ENCODE measurements around the gene UBE2R2.

UBE2R2 gene

GRCh38 chr9:33923079-33923478 lies 106.1 kb downstream of the UBE2R2 start:
- in situ Hi-C loops (cut with HindIII; ENCODE audit: low sequenced_read_pairs), result no loop called here
- DNase-seq (ENCODE audit: low read depth), result no peak
- no peak overlapping the region for H3K4me3 ChIP-seq (ENCODE audit: low read depth, low read length)
- no peak for TF ChIP-seq CTCF (IDR thresholded peaks at IDR 0.05; ENCODE audit: low read depth, low read length, missing control alignments)

GRCh38 chr9:33923998-33924701 lies 107.2 kb downstream of the UBE2R2 start:
- H3K4me3 ChIP-seq (ENCODE audit: low read depth, low read length), result no peak overlapping the region
- TF ChIP-seq CTCF (IDR thresholded peaks at IDR 0.05; ENCODE audit: low read depth, low read length, missing control alignments), result no peak
- in situ Hi-C loops (cut with HindIII; ENCODE audit: low sequenced_read_pairs), result no loop called here
- no peak for DNase-seq (ENCODE audit: low read depth)

GRCh38 chr9:33924978-33925797 lies 108.2 kb downstream of the UBE2R2 start:
- in situ Hi-C loops (cut with HindIII; ENCODE audit: low sequenced_read_pairs), result no loop called here
- H3K4me3 ChIP-seq (ENCODE audit: low read depth, low read length), result no peak overlapping the region
- DNase-seq (ENCODE audit: low read depth), result peak; percentile 41
- peak; percentile 87 for TF ChIP-seq CTCF (IDR thresholded peaks at IDR 0.05; ENCODE audit: low read depth, low read length, missing control alignments)

GRCh38 chr9:33926746-33927485 lies 110.0 kb downstream of the UBE2R2 start:
- TF ChIP-seq CTCF (IDR thresholded peaks at IDR 0.05; ENCODE audit: low read depth, low read length, missing control alignments), result no peak
- no peak overlapping the region for H3K4me3 ChIP-seq (ENCODE audit: low read depth, low read length)
- in situ Hi-C loops (cut with HindIII; ENCODE audit: low sequenced_read_pairs), result no loop called here
- DNase-seq (ENCODE audit: low read depth), result no peak

- in situ Hi-C loops (cut with HindIII; ENCODE audit: low sequenced_read_pairs), result no loop called here
- DNase-seq (ENCODE audit: low read depth), result no peak
- no peak for TF ChIP-seq CTCF (IDR thresholded peaks at IDR 0.05; ENCODE audit: low read depth, low read length, missing control alignments)
- no peak overlapping the region for H3K4me3 ChIP-seq (ENCODE audit: low read depth, low read length)
Measured at GRCh38 chr9:33927694-33928093, 110.7 kb downstream of the UBE2R2 start.

- no peak overlapping the region for H3K4me3 ChIP-seq (ENCODE audit: low read depth, low read length)
- no peak for TF ChIP-seq CTCF (IDR thresholded peaks at IDR 0.05; ENCODE audit: low read depth, low read length, missing control alignments)
- DNase-seq (ENCODE audit: low read depth), result no peak
- in situ Hi-C loops (cut with HindIII; ENCODE audit: low sequenced_read_pairs), result no loop called here
Measured at GRCh38 chr9:33931326-33931725, 114.4 kb downstream of the UBE2R2 start.

Data from astrocyte of the cerebellum (primary cell).